CD4-positive, alpha-beta memory T cell (primary cell): ENCODE measurements around the gene ATXN2. TPM values are rescaled to one million over a fixed set of nuclear protein-coding genes. Genes with fewer than 3 reads are reported as not detected.
"Not testable (repeated sequence)": the region's sequence is repeated elsewhere in the genome, so short reads cannot be mapped to it uniquely, and the experiment has no call there.

ENCODE experiments used
- CTCF ChIA-PET: fragments of 350-600 bp; sonication (Branson Sonifier 250); formaldehyde crosslinking; loops from one replicate; lab custom pipeline; 2021; ENCODE audit warnings: inconsistent platforms; ENCODE audit not compliant: partially characterized antibody; lab: Charles Lee
- POLR2A ChIA-PET: fragments of 350-600 bp; sonication (Branson Sonifier 250); formaldehyde crosslinking; loops from one replicate; lab custom pipeline; 2021; ENCODE audit not compliant: partially characterized antibody; lab: Charles Lee
- DNase-seq, 5 donors: peaks; one replicate each; pipeline versions ENCODE4 v3.0.0 to v3.0.0-alpha.2; 2020 to 2022; ENCODE audit warnings: mixed read lengths in 1 of 5
- H3K27ac ChIP-seq: one replicate; pipeline ENCODE4 v1.7.0; 2013; ENCODE audit warnings: low read depth, low read length
- H3K27me3 ChIP-seq: 2 replicates; pipeline ENCODE4 v1.7.0; 2013; ENCODE audit warnings: mild to moderate bottlenecking, low read length, moderate library complexity; ENCODE audit not compliant: insufficient read depth
- H3K36me3 ChIP-seq: 2 replicates; pipeline ENCODE4 v1.7.0; 2013; ENCODE audit warnings: mild to moderate bottlenecking, low read length, moderate library complexity; ENCODE audit not compliant: insufficient read depth
- H3K4me1 ChIP-seq: 2 replicates; pipeline ENCODE4 v1.7.0; 2013; ENCODE audit warnings: mild to moderate bottlenecking, low read length, moderate library complexity; ENCODE audit not compliant: insufficient read depth
- H3K4me3 ChIP-seq, 2 donors: one replicate each; pipeline ENCODE4 v1.7.0; 2013; ENCODE audit warnings: low read length in 2 of 2, mild to moderate bottlenecking in 1 of 2
- H3K9me3 ChIP-seq, 2 donors: one replicate each; pipeline ENCODE4 v1.7.0; 2013; ENCODE audit warnings: low read length in 2 of 2, control low read depth in 1 of 2; ENCODE audit not compliant: control insufficient read depth in 1 of 2
- H3K27ac Mint-ChIP-seq, 7 donors: one replicate each; pipeline ENCODE4 v1.8.0; 2020 to 2021; ENCODE audit warnings: mixed read lengths in 7 of 7, mild to moderate bottlenecking in 6 of 7, inconsistent platforms in 3 of 7, moderate library complexity in 3 of 7
- H3K27me3 Mint-ChIP-seq, 2 donors: one replicate each; pipeline ENCODE4 v1.8.0; 2020 to 2021; ENCODE audit warnings: mixed read lengths in 2 of 2
- H3K36me3 Mint-ChIP-seq, 2 donors: one replicate each; pipeline ENCODE4 v1.8.0; 2020 to 2021; ENCODE audit warnings: mixed read lengths in 2 of 2, inconsistent platforms in 1 of 2, mild to moderate bottlenecking in 1 of 2
- H3K4me1 Mint-ChIP-seq, 4 donors: one replicate each; pipeline ENCODE4 v1.8.0; 2020 to 2021; ENCODE audit warnings: mixed read lengths in 4 of 4, mild to moderate bottlenecking in 1 of 4
- H3K4me3 Mint-ChIP-seq, 8 donors: one replicate each; pipeline ENCODE4 v1.8.0; 2020 to 2021; ENCODE audit warnings: mixed read lengths in 8 of 8, mild to moderate bottlenecking in 7 of 8, moderate library complexity in 6 of 8, inconsistent platforms in 3 of 8
- H3K9me3 Mint-ChIP-seq, 8 donors: one replicate each; pipeline ENCODE4 v1.8.0; 2020 to 2021; ENCODE audit warnings: mixed read lengths in 8 of 8, mild to moderate bottlenecking in 5 of 8, inconsistent platforms in 3 of 8, moderate library complexity in 1 of 8
- intact Hi-C: fragments of 100-400 bp; cut with micrococcal nuclease; formaldehyde crosslinking; loops from one replicate; pipeline ENCODE4 v1.15.1; 2023
- polyA plus RNA-seq, 2 donors: library from polyadenylated mRNA; unstranded; fragments of 300-500 nt; fragmentation: Illumina TruSeq; gene quantifications; one replicate each; pipeline ENCODE4 v1.2.3, GENCODE V29; 2021
- total RNA-seq, 2 experiments: library from RNA; stranded (reverse); gene quantifications; one replicate each; pipeline ENCODE4 v1.2.3, GENCODE V29; 2021

The ATXN2 gene
- total and polyA plus RNA-seq, 4 experiments from 2014 or later: 11.0 to 74.8 (median 53.0) TPM

- Mint-ChIP-seq H3K4me3 (no peak overlapping the region), H3K9me3 (no peaks in the 10 kb centered on the region), H3K27ac (peak overlapping the region in 1 of 7 donors; percentile 42), H3K4me1 (peaks cover 0 to 5% (median 0%) of the 10 kb centered on the region in 4 donors), H3K27me3 (no peaks in the 10 kb centered on the region), H3K36me3 (peaks cover 6 to 7% of the 10 kb centered on the region in 2 donors)
- ChIA-PET CTCF (interaction anchor here (1.3 kb wide), 1 partner anchor 9 kb away, joined by 3 read pairs; no protein-coding TSS in a partner anchor), POLR2A (no interaction called here)
- Histone ChIP-seq H3K4me3 (no peak overlapping the region), H3K4me1 (no peaks in the 10 kb centered on the region), H3K27me3 (no peaks in the 10 kb centered on the region), H3K9me3 (no peaks in the 10 kb centered on the region), H3K36me3 (no peaks in the 10 kb centered on the region), H3K27ac (no peak overlapping the region)
- intact Hi-C loops: no loop called here
- DNase-seq: no peak
Measured at GRCh38 chr12:111636209-111636945, 37.3 kb upstream of the ATXN2 start.

- ChIA-PET POLR2A (no interaction called here), CTCF (interaction anchor here (1.1 kb wide), 1 partner anchor 12 kb away, joined by 3 read pairs; no protein-coding TSS in a partner anchor)
- no peak overlapping the region for H3K4me3 Mint-ChIP-seq
- H3K27me3 ChIP-seq: no peaks in the 10 kb centered on the region
- no peak overlapping the region for H3K4me3 ChIP-seq
- no peaks in the 10 kb centered on the region for H3K27me3 Mint-ChIP-seq
- no peaks in the 10 kb centered on the region for H3K4me1 ChIP-seq
- H3K36me3 ChIP-seq: no peaks in the 10 kb centered on the region
- peaks cover 6% of the 10 kb centered on the region in 2 donors for H3K36me3 Mint-ChIP-seq
- DNase-seq: no peak
- H3K4me1 Mint-ChIP-seq: peaks cover 0 to 5% (median 0%) of the 10 kb centered on the region in 4 donors
- intact Hi-C loops: no loop called here
- H3K27ac ChIP-seq: no peak overlapping the region
- H3K27ac Mint-ChIP-seq: peak overlapping the region in 3 of 7 donors; percentile 62 to 68 (median 65)
- no peaks in the 10 kb centered on the region for H3K9me3 Mint-ChIP-seq
- H3K9me3 ChIP-seq: no peaks in the 10 kb centered on the region
Measured at GRCh38 chr12:111635524-111635923, 36.4 kb upstream of the ATXN2 start.

- Mint-ChIP-seq H3K36me3 (no peaks in the 10 kb centered on the region), H3K27ac (peak overlapping the region in 1 of 7 donors; percentile 38), H3K4me3 (no peak overlapping the region), H3K9me3 (peaks cover 0 to 3% (median 0%) of the 10 kb centered on the region in 8 donors), H3K27me3 (no peaks in the 10 kb centered on the region), H3K4me1 (no peaks in the 10 kb centered on the region)
- Histone ChIP-seq H3K36me3 (no peaks in the 10 kb centered on the region), H3K27me3 (no peaks in the 10 kb centered on the region), H3K4me3 (no peak overlapping the region), H3K4me1 (no peaks in the 10 kb centered on the region), H3K9me3 (no peaks in the 10 kb centered on the region), H3K27ac (no peak overlapping the region)
- no peak for DNase-seq
- intact Hi-C loops: no loop called here
- CTCF ChIA-PET: no interaction called here
- POLR2A ChIA-PET: no interaction called here
Measured at GRCh38 chr12:111628505-111629260, 29.6 kb upstream of the ATXN2 start.

- Mint-ChIP-seq H3K9me3 (peaks cover 0 to 3% (median 0%) of the 10 kb centered on the region in 8 donors), H3K36me3 (no peaks in the 10 kb centered on the region), H3K27me3 (no peaks in the 10 kb centered on the region), H3K4me3 (no peak overlapping the region), H3K4me1 (no peaks in the 10 kb centered on the region), H3K27ac (no peak overlapping the region)
- no peak for DNase-seq
- CTCF ChIA-PET: no interaction called here
- Histone ChIP-seq H3K27ac (no peak overlapping the region), H3K4me1 (no peaks in the 10 kb centered on the region), H3K36me3 (no peaks in the 10 kb centered on the region), H3K9me3 (no peaks in the 10 kb centered on the region), H3K4me3 (no peak overlapping the region), H3K27me3 (no peaks in the 10 kb centered on the region)
- POLR2A ChIA-PET: no interaction called here
- intact Hi-C loops: no loop called here
Measured at GRCh38 chr12:111626230-111626629, 27.1 kb upstream of the ATXN2 start.

- H3K36me3 Mint-ChIP-seq: no peaks in the 10 kb centered on the region
- no peak overlapping the region for H3K4me3 Mint-ChIP-seq
- H3K27me3 Mint-ChIP-seq: no peaks in the 10 kb centered on the region
- CTCF ChIA-PET: no interaction called here
- no peak overlapping the region for H3K27ac Mint-ChIP-seq
- POLR2A ChIA-PET: no interaction called here
- Histone ChIP-seq H3K27ac (no peak overlapping the region), H3K9me3 (no peaks in the 10 kb centered on the region), H3K36me3 (no peaks in the 10 kb centered on the region), H3K27me3 (no peaks in the 10 kb centered on the region), H3K4me3 (no peak overlapping the region), H3K4me1 (no peaks in the 10 kb centered on the region)
- peaks cover 0 to 3% (median 0%) of the 10 kb centered on the region in 8 donors for H3K9me3 Mint-ChIP-seq
- no peak for DNase-seq
- intact Hi-C loops: no loop called here
- no peaks in the 10 kb centered on the region for H3K4me1 Mint-ChIP-seq
Measured at GRCh38 chr12:111624540-111624939, 25.4 kb upstream of the ATXN2 start.

GRCh38 chr12:111617841-111618240, 18.7 kb upstream of the ATXN2 start:
- H3K27me3 ChIP-seq, H3K9me3 Mint-ChIP-seq, H3K36me3 ChIP-seq, DNase-seq, H3K36me3 Mint-ChIP-seq, H3K4me1 Mint-ChIP-seq, H3K4me3 Mint-ChIP-seq, intact Hi-C loops, POLR2A ChIA-PET, H3K27ac Mint-ChIP-seq, H3K27me3 Mint-ChIP-seq, H3K27ac ChIP-seq, CTCF ChIA-PET, H3K4me3 ChIP-seq, H3K9me3 ChIP-seq, H3K4me1 ChIP-seq: not testable (repeated sequence)

- Histone ChIP-seq H3K4me3 (no peak overlapping the region), H3K36me3 (no peaks in the 10 kb centered on the region), H3K27me3 (no peaks in the 10 kb centered on the region), H3K4me1 (no peaks in the 10 kb centered on the region), H3K27ac (no peak overlapping the region), H3K9me3 (no peaks in the 10 kb centered on the region)
- ChIA-PET CTCF (no interaction called here), POLR2A (no interaction called here)
- no peaks in the 10 kb centered on the region for H3K36me3 Mint-ChIP-seq
- no peak overlapping the region for H3K27ac Mint-ChIP-seq
- no peak for DNase-seq
- intact Hi-C loops: no loop called here
- H3K4me1 Mint-ChIP-seq: no peaks in the 10 kb centered on the region
- H3K4me3 Mint-ChIP-seq: no peak overlapping the region
- H3K27me3 Mint-ChIP-seq: no peaks in the 10 kb centered on the region
- no peaks in the 10 kb centered on the region for H3K9me3 Mint-ChIP-seq
Measured at GRCh38 chr12:111616177-111616623, 17.1 kb upstream of the ATXN2 start.
